GM21723 (cell line): Measurements from ENCODE around the gene IFNL3.
"Not testable (repeated sequence)": the region's sequence is repeated elsewhere in the genome, so short reads cannot be mapped to it uniquely, and the experiment has no call there.

Experiments
- ATAC-seq: cut with Tn5 transposase; IDR thresholded peaks from one replicate; pipeline ENCODE4 v1.9.1; 2021; ENCODE audit warnings: mild to moderate bottlenecking, moderate library complexity; ENCODE audit not compliant: unreplicated experiment

Gene IFNL3

DNA sequence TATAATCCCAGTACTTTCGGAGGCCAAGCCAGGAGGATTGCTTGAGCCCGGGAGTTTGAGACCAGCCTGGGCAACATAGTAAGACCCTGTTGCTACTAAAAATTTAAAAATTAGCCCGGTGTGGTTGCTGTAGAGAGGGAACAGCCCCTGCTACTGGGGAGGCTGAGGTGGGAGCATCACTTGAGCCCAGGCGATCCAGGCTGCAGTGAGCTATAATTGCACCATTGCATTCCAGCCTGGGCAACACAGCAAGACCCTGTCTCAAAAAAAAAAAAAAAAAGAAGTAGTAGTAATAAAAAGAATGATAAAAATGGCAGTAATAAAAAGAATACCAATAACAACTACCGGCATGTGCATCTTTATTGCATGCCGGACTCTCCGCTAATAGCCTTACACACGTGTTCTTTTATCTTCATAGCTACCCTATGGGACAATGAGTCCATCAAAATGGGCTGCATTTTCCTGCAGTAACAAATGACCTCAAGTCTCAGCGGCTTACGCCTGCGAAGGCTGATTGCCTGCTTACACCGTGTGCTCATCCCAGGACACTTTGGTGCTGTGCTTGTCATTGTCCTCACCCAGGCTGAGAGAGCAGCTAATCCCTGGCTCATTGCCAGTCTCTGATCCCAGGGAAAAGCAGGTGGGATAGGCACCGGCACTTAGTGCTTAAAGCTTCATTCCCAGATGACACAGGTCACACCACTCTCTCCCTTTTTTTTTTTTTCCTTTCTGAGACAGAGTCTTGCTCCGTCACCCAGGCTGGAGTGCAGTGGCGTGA is 26.4 kb downstream of the IFNL3 start:
- ATAC-seq = no peak

- no peak for ATAC-seq
Observed at GRCh38 chr19:39217094-39217493, 27.7 kb downstream of the IFNL3 start.

DNA sequence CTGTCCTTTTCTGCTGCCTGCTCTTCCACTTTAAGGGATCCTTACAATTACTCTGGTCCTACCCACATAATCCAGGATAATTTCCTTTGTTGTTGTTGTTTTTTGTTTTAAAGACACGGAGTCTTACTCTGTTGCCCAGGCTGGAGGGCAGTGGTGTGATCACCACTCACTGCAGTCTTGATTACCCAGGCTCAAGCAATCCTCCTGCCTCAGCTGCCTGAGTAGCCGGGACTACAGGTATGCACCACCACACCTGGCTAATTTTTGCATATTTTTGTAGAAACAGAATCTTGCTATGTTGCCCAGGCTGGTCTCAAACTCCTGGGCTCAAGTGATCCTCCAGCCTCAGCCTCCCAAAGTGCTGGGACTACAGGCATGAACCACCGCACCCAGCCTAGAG is 29.5 kb downstream of the IFNL3 start:
- ATAC-seq = not testable (repeated sequence)

DNA sequence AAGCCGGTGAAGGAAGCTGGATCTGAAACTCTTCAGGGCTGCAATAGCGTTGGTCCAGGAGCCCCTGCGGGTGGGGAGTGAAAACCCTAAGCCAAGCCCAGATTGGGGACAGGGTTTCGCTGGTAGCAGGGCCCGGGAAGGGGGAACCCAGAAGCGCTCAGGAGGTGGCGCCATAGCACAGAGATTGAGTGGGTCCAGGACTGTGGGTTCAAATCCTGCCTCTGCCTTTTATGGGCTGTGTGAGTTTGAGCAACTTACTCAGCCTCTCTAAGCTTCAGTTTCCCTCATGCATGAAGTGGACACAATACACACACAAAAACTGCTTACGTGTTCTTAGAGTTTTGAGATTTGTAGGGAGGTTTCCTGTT is 32.4 kb downstream of the IFNL3 start:
- ATAC-seq = no peak

GRCh38 chr19:39211731-39212374 is 33.0 kb downstream of the IFNL3 start:
- ATAC-seq = no peak

DNA sequence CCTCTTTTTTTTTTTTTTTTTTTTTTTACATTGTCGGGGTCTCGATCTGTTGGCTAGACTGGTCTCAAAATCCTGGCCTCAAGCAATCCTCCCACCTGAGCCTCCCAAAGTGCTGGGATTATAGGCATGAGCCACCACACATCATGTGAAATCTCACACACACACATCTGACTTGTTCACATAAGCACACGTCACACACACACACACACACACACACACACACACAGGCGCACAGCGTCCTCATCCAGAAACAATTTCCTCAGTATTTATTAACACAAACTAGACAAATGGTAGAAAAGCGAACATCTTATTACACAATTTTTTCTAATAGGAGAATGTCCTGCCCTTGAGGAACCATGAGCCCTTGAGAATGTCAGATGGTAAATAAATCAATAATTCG is 35.6 kb downstream of the IFNL3 start:
- no peak for ATAC-seq

- no peak for ATAC-seq
Observed at GRCh38 chr19:39208175-39208795, 36.5 kb downstream of the IFNL3 start.

DNA sequence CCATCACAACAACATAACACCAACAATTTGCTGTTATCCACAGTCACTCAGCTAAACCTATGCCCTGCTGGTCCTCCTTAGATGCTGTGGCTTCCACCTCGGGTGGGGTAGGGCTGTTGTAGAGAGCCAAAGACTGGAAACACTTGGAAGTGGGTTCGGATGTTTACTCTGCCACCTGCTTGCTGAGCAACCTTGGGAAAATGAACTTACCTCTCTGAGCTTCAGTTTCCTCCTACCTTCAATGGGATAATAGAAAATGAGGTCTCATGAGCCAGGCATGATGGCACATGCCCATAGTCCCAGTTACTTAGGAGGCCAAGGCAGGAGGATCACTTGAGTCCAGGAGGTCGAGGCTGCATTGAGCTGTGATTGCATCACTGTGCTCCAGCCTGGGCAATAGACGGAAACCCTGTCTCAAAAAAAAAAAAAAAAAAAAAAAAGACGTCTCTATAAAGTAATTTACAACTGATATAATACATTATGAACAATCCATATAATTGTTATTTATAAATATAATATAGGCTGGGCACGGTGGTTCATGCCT is 37.4 kb downstream of the IFNL3 start:
- ATAC-seq = no peak

DNA sequence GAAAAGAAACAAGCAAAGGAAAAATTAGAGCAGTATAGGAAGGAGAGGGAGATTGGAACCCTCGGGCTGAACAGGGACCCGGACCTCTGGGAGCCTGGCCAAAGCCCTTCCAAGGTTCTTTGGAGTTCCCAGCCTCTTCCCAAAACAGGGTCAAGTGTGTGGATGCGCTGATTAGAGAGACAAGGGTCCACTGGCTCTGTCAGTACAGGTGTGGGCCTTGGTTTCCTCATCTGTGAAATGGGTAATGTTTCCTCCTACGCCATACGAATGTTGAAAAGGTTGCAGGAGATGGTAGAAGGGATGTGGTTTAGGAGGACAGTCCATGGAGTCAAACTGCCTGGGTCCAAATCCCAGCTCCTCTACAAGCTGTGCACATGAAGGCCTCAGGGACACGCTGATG is 38.7 kb downstream of the IFNL3 start:
- no peak for ATAC-seq

DNA sequence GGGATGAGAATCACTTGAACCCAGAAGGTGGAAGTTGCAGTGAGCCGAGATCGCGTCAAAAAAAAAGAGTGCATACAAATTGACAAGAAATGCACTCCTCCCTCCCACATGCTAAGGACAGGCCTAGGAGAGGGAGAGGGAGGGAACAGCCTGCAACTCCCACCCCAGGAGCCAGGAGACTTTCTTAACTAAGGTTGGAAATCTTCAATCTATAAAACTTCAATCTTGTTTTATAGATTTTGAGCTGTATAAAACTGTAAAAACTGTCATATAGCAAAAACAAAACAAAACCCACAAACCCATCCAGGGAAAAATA is 39.4 kb downstream of the IFNL3 start:
- no peak for ATAC-seq

DNA sequence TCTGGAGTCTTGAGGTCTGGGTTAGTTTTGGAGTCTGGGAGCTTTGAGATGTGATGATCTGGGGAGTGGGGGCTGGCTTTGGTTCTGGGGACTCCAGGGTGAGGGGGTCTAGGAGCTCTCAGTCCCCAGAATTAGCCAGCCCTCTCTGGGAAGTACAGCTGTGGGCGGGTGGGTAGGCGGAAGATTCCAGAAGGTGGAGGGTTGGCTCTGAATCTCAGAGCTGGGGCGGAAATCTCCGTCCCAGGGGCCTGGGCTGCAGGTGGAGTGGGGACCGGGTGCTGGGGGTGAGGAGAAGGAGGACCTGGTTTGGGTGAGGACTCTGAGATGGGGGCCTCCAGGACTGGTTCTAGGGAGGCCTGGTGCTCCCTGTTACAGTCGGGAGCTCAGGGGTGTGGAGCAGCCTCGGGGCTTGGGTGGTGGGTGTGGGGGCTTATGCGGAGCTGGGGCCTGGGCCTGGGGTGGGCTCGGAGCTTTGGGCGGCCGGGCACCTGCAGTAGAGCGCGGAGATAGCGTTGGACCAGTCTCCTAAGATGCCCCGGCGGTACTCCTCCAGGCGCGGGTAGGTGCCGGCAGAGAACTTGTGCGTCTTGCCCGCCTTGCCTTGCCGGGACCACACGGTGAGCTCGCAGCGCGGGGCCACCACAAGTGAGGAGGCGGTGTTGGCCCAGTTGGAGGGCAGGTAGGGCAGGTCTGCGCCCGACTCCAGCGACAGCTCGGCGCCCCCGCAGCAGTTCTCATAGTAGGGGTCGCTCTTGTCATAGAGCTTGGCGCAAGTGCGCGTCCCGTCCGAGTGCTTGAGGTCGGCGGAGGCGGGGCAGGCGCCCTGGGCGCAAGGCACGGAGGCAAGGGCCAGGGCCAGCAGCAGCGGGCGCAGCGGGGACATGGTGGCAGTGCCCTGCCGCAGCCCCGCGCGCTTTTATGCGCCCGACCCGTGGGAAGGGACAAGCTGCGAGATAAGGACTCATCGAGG is 41.1 kb downstream of the IFNL3 start, which contains the start of gene SYCN:
Gene SYCN, minus strand, starts transcription at position 892 of the 970 bp plus-strand sequence. Its CDS starts 9 bp downstream, at position 883.
- ATAC-seq = no peak

DNA sequence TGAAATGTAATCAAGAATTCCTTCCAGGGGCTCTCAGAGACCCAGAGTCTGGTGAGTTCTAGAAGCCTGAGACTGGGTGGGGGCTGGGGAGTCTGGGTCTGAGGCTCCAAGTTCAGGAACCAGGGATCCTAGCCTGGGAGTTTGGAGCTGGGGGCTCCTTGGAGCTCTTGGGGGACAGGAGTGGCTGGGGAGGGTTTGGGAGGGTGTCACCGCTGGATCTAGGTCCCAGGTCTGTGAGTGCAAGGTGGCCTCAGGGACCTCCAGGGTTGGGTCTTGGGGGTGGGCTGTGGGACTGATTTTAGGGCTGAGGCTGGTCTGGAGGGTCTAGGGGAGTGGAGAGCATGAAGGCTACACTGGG is 41.8 kb downstream of the IFNL3 start:
- ATAC-seq = no peak

GRCh38 chr19:39200803-39201115 is 44.0 kb downstream of the IFNL3 start:
- no peak for ATAC-seq

- ATAC-seq = no peak
Observed at GRCh38 chr19:39200066-39200802, 44.6 kb downstream of the IFNL3 start.

- ATAC-seq = no peak
Observed at GRCh38 chr19:39199025-39199424, 45.8 kb downstream of the IFNL3 start.

DNA sequence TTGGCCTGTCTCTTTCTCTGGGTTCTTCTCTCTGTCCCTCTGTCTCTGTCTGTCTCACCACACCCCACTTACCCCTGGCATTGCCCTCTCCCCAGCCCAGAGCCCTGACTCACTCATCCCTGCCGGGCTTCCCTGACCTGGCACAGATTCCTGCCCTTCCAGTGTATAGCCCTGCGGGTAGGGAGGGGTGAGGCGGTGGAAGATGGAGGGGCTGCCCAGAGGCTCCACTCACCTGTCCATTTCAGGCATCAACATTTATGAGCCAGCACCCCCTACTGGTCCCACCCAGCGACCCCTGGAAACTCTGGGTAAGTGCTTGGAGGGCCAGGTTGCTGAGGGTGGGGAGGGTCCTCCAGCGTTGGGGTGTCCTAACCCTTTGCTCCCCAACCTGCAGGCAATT is 47.0 kb downstream of the IFNL3 start:
- no peak for ATAC-seq

- no peak for ATAC-seq
Observed at GRCh38 chr19:39196860-39197562, 47.8 kb downstream of the IFNL3 start, which contains the start of gene NCCRP1. NCCRP1 (plus strand) TSS chr19:39196964; CDS start chr19:39196983, 19 bp downstream.

DNA sequence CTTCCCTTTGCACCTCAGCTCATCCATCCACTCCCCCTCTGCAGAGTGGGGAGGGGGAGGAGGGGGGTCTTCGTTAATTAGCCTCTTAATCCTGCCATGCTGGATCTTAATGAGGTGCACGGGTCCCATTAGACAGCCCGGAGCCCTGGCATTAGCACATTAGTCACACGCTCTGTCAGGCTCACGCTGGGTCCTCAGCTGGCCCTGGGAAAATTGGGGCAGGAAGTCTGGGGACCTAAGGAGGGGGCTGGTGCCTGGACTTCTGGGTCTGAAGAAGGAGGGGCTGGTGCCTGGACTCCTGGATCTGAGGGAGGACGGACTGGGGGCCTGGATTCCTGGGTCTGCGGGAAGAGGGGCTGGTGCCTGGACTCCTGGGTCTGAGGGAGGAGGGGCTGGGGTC is 48.5 kb downstream of the IFNL3 start:
- no peak for ATAC-seq

- ATAC-seq = no peak
Observed at GRCh38 chr19:39195755-39196154, 49.1 kb downstream of the IFNL3 start.
